Type B pancreatic cell (in vitro differentiated cells): Measurements from ENCODE around the gene ACTN1. TPM values are rescaled to one million over a fixed set of nuclear protein-coding genes. Genes with fewer than 3 reads are reported as not detected.

Experiments
- DNase-seq: peaks from one replicate; pipeline ENCODE4 v3.0.0; 2021; ENCODE audit warnings: mixed read lengths; ENCODE audit not compliant: unreplicated experiment; ENCODE audit errors: extremely low spot score
- H3K27ac Mint-ChIP-seq: 2 replicates; pipeline ENCODE4 v1.8.0; 2021; ENCODE audit warnings: mild to moderate bottlenecking, mixed read lengths
- H3K27me3 Mint-ChIP-seq: 2 replicates; pipeline ENCODE4 v1.8.0; 2021; ENCODE audit warnings: mixed read lengths
- H3K36me3 Mint-ChIP-seq: 2 replicates; pipeline ENCODE4 v1.8.0; 2021; ENCODE audit warnings: mixed read lengths
- H3K4me1 Mint-ChIP-seq: one replicate; pipeline ENCODE4 v1.8.0; 2021; ENCODE audit warnings: mixed read lengths; ENCODE audit not compliant: unreplicated experiment
- H3K4me3 Mint-ChIP-seq: 2 replicates; pipeline ENCODE4 v1.8.0; 2021; ENCODE audit warnings: mild to moderate bottlenecking, mixed read lengths
- H3K9me3 Mint-ChIP-seq: 2 replicates; pipeline ENCODE4 v1.8.0; 2021; ENCODE audit warnings: mixed read lengths
- CTCF ChIP-seq: fragments of 200-600 bp; sonication (generic); conservative IDR thresholded peaks from 2 replicates; pipeline ENCODE4 v1.5.0; 2021; ENCODE audit warnings: antibody characterized with exemption, mild to moderate bottlenecking
- total RNA-seq: library from RNA; stranded (reverse); gene quantifications from 2 replicates; pipeline ENCODE4 v1.2.1, GENCODE V29; 2021; ENCODE audit warnings: low replicate concordance

The ACTN1 gene
- total RNA-seq, 1 donor from 2014 or later = 176 TPM

- H3K4me3 Mint-ChIP-seq = no peak overlapping the region
- no peak for DNase-seq
- no peaks in the 10 kb centered on the region for H3K9me3 Mint-ChIP-seq
- no peak for TF ChIP-seq CTCF
- no peak overlapping the region for H3K27ac Mint-ChIP-seq
- H3K27me3 Mint-ChIP-seq = no peaks in the 10 kb centered on the region
- peaks cover 26% of the 10 kb centered on the region for H3K4me1 Mint-ChIP-seq
- H3K36me3 Mint-ChIP-seq = peaks cover 25% of the 10 kb centered on the region
These were observed 62.7 kb downstream of the ACTN1 start for GRCh38 chr14:68916358-68916941.

GRCh38 chr14:68913516-68913915 is 65.6 kb downstream of the ACTN1 start:
- Mint-ChIP-seq H3K27me3 (no peaks in the 10 kb centered on the region), H3K27ac (peak overlapping the region; percentile 9), H3K4me3 (no peak overlapping the region), H3K36me3 (peaks cover 6% of the 10 kb centered on the region), H3K4me1 (peaks cover 16% of the 10 kb centered on the region), H3K9me3 (no peaks in the 10 kb centered on the region)
- no peak for DNase-seq
- no peak for TF ChIP-seq CTCF

- peaks cover 11% of the 10 kb centered on the region for H3K4me1 Mint-ChIP-seq
- H3K36me3 Mint-ChIP-seq = peaks cover 5% of the 10 kb centered on the region
- no peaks in the 10 kb centered on the region for H3K27me3 Mint-ChIP-seq
- DNase-seq = no peak
- TF ChIP-seq CTCF = peak; percentile 99
- H3K27ac Mint-ChIP-seq = peak overlapping the region; percentile 11
- H3K4me3 Mint-ChIP-seq = no peak overlapping the region
- no peaks in the 10 kb centered on the region for H3K9me3 Mint-ChIP-seq
These were observed 67.4 kb downstream of the ACTN1 start for GRCh38 chr14:68911594-68912227.

- H3K27ac Mint-ChIP-seq = no peak overlapping the region
- H3K4me1 Mint-ChIP-seq = peaks cover 10% of the 10 kb centered on the region
- H3K4me3 Mint-ChIP-seq = no peak overlapping the region
- no peak for TF ChIP-seq CTCF
- H3K9me3 Mint-ChIP-seq = no peaks in the 10 kb centered on the region
- peaks cover 4% of the 10 kb centered on the region for H3K36me3 Mint-ChIP-seq
- H3K27me3 Mint-ChIP-seq = no peaks in the 10 kb centered on the region
- no peak for DNase-seq
These were observed 68.6 kb downstream of the ACTN1 start for GRCh38 chr14:68910540-68910939.

- Mint-ChIP-seq H3K4me1 (peaks cover 10% of the 10 kb centered on the region), H3K27ac (no peak overlapping the region), H3K9me3 (no peaks in the 10 kb centered on the region), H3K27me3 (no peaks in the 10 kb centered on the region), H3K36me3 (peaks cover 12% of the 10 kb centered on the region), H3K4me3 (no peak overlapping the region)
- TF ChIP-seq CTCF = no peak
- DNase-seq = no peak
These were observed 70.3 kb downstream of the ACTN1 start for GRCh38 chr14:68908803-68909202.
